AG20443 (cell line): ENCODE data around the gene TKTL1.

Experiments used
- DNase-seq: peaks from one replicate; pipeline ENCODE4 v3.0.0; 2012; ENCODE audit warnings: low spot score, mixed read lengths

Gene TKTL1

GRCh38 chrX:154362085-154362742 lies 66.6 kb downstream of the TKTL1 start:
- DNase-seq: no peak

GRCh38 chrX:154363706-154364439 lies 68.3 kb downstream of the TKTL1 start:
- no peak for DNase-seq

- DNase-seq: no peak
Measured at GRCh38 chrX:154365052-154365600, 69.5 kb downstream of the TKTL1 start.

GRCh38 chrX:154365997-154366665 lies 70.5 kb downstream of the TKTL1 start:
- no peak for DNase-seq

GRCh38 chrX:154366666-154367055 lies 71.1 kb downstream of the TKTL1 start:
- no peak for DNase-seq

- DNase-seq: no peak
Measured at GRCh38 chrX:154367474-154368308, 72.1 kb downstream of the TKTL1 start.

GRCh38 chrX:154368630-154369448 lies 73.2 kb downstream of the TKTL1 start:
- peak; percentile 76 for DNase-seq

GRCh38 chrX:154369449-154370299 lies 74.1 kb downstream of the TKTL1 start:
- DNase-seq: peak; percentile 73

- DNase-seq: no peak
Measured at GRCh38 chrX:154370300-154371016, 74.9 kb downstream of the TKTL1 start.

- DNase-seq: peak; percentile 71
Measured at GRCh38 chrX:154371017-154371788, 75.6 kb downstream of the TKTL1 start.

- no peak for DNase-seq
Measured at GRCh38 chrX:154371789-154372300, 76.2 kb downstream of the TKTL1 start.

- DNase-seq: peak; percentile 27
Measured at GRCh38 chrX:154372612-154373022, 77.0 kb downstream of the TKTL1 start.

GRCh38 chrX:154373340-154374306 lies 78.0 kb downstream of the TKTL1 start:
- DNase-seq: peak; percentile 34

- DNase-seq: no peak
Measured at GRCh38 chrX:154374313-154375155, 78.9 kb downstream of the TKTL1 start, which contains the start of gene FLNA. Gene FLNA (minus strand): TSS chrX:154374634. CDS start chrX:154371245, 3,389 bp downstream.

GRCh38 chrX:154375156-154375504 lies 79.5 kb downstream of the TKTL1 start:
- DNase-seq: no peak

GRCh38 chrX:154376774-154377173 lies 81.2 kb downstream of the TKTL1 start:
- no peak for DNase-seq
